Measurements from ENCODE around the gene APBA3. TPM values are rescaled to one million over a fixed set of nuclear protein-coding genes. Genes with fewer than 3 reads are reported as not detected.
A peak's percentile ranks its signal among the peaks of the same experiment; 100 is the strongest.

The APBA3 gene
- total and polyA plus RNA-seq, 9 of the 15 experiments (the other 6 are each of a cell fraction or from before 2014, with no cell fraction given) = 0.10 to 29.5 (median 11.5) TPM

DNA sequence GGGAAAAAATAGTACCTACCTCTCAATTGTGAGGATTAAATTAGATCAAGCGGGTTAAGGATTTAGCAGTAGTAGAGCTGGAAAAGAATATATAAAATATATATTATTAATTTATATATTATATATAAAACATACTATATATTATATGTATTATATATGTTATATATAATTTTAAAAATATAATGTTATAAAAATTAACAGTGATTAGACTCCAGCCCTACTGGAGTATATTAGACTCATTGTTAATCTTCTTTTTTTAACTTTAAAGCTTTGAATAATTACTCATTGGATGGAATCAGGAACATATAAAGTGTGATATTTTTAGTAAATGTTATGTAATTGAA is 610 bp upstream of the APBA3 start (continued):
- TF ChIP-seq, protein P1, sequence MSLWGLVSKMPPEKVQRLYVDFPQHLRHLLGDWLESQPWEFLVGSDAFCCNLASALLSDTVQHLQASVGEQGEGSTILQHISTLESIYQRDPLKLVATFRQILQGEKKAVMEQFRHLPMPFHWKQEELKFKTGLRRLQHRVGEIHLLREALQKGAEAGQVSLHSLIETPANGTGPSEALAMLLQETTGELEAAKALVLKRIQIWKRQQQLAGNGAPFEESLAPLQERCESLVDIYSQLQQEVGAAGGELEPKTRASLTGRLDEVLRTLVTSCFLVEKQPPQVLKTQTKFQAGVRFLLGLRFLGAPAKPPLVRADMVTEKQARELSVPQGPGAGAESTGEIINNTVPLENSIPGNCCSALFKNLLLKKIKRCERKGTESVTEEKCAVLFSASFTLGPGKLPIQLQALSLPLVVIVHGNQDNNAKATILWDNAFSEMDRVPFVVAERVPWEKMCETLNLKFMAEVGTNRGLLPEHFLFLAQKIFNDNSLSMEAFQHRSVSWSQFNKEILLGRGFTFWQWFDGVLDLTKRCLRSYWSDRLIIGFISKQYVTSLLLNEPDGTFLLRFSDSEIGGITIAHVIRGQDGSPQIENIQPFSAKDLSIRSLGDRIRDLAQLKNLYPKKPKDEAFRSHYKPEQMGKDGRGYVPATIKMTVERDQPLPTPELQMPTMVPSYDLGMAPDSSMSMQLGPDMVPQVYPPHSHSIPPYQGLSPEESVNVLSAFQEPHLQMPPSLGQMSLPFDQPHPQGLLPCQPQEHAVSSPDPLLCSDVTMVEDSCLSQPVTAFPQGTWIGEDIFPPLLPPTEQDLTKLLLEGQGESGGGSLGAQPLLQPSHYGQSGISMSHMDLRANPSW (CRISPR knock-in tag; IDR thresholded peaks at IDR 0.05) = no peak
- TF ChIP-seq, protein P2, sequence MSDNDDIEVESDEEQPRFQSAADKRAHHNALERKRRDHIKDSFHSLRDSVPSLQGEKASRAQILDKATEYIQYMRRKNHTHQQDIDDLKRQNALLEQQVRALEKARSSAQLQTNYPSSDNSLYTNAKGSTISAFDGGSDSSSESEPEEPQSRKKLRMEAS (CRISPR knock-in tag; IDR thresholded peaks at IDR 0.05) = no peak
- TF ChIP-seq RUNX1 (IDR thresholded peaks at IDR 0.05; ENCODE audit: low read depth) = no peak
- TF ChIP-seq RB1 (IDR thresholded peaks at IDR 0.05; ENCODE audit: low read depth) = no peak
- TF ChIP-seq PHF8 (IDR thresholded peaks at IDR 0.05; ENCODE audit: borderline replicate concordance, low read length) = no peak
- TF ChIP-seq, protein P3, sequence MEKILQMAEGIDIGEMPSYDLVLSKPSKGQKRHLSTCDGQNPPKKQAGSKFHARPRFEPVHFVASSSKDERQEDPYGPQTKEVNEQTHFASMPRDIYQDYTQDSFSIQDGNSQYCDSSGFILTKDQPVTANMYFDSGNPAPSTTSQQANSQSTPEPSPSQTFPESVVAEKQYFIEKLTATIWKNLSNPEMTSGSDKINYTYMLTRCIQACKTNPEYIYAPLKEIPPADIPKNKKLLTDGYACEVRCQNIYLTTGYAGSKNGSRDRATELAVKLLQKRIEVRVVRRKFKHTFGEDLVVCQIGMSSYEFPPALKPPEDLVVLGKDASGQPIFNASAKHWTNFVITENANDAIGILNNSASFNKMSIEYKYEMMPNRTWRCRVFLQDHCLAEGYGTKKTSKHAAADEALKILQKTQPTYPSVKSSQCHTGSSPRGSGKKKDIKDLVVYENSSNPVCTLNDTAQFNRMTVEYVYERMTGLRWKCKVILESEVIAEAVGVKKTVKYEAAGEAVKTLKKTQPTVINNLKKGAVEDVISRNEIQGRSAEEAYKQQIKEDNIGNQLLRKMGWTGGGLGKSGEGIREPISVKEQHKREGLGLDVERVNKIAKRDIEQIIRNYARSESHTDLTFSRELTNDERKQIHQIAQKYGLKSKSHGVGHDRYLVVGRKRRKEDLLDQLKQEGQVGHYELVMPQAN (IDR thresholded peaks at IDR 0.05; ENCODE audit: borderline replicate concordance) = no peak
- TF ChIP-seq, protein P4, sequence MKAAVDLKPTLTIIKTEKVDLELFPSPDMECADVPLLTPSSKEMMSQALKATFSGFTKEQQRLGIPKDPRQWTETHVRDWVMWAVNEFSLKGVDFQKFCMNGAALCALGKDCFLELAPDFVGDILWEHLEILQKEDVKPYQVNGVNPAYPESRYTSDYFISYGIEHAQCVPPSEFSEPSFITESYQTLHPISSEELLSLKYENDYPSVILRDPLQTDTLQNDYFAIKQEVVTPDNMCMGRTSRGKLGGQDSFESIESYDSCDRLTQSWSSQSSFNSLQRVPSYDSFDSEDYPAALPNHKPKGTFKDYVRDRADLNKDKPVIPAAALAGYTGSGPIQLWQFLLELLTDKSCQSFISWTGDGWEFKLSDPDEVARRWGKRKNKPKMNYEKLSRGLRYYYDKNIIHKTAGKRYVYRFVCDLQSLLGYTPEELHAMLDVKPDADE (conservative IDR thresholded peaks at IDR 0.05; ENCODE audit: control insufficient read depth, low read depth, low read length) = no peak
- TF ChIP-seq SIX5 (IDR thresholded peaks at IDR 0.05; ENCODE audit: borderline replicate concordance in 1 of 2, insufficient read depth in 1 of 2, low read depth in 1 of 2, low read length in 2 of 2) = no peak
- TF ChIP-seq KDM4B (IDR thresholded peaks at IDR 0.05; ENCODE audit: borderline replicate concordance in 2 of 2, low read depth in 1 of 2) = no peak
- TF ChIP-seq ZNF644 (tag; IDR thresholded peaks at IDR 0.05; ENCODE audit: low read depth) = no peak
- TF ChIP-seq NBN (IDR thresholded peaks at IDR 0.05; ENCODE audit: low read depth) = 0 out of 2 replicates have a peak, but pooled peaks have one; percentile 2
- TF ChIP-seq IFI16 (CRISPR knock-in tag; IDR thresholded peaks at IDR 0.05) = no peak
- TF ChIP-seq ZBTB17 (CRISPR knock-in tag; IDR thresholded peaks at IDR 0.05) = no peak
- TF ChIP-seq, protein P5, sequence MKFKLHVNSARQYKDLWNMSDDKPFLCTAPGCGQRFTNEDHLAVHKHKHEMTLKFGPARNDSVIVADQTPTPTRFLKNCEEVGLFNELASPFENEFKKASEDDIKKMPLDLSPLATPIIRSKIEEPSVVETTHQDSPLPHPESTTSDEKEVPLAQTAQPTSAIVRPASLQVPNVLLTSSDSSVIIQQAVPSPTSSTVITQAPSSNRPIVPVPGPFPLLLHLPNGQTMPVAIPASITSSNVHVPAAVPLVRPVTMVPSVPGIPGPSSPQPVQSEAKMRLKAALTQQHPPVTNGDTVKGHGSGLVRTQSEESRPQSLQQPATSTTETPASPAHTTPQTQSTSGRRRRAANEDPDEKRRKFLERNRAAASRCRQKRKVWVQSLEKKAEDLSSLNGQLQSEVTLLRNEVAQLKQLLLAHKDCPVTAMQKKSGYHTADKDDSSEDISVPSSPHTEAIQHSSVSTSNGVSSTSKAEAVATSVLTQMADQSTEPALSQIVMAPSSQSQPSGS (CRISPR knock-in tag; IDR thresholded peaks at IDR 0.05) = no peak
- 0 out of 2 replicates have a peak, but pooled peaks have one; percentile 44 for TF ChIP-seq FOSL1 (tag; conservative IDR thresholded peaks at IDR 0.05)
- TF ChIP-seq MCM2 (IDR thresholded peaks at IDR 0.05; ENCODE audit: low read depth) = no peak
